ENCODE measurements around the gene P4HB.

Gene P4HB

GRCh38 chr17:81908793-81909192 is 48.5 kb upstream of the P4HB start (continued):
- no peak for TF ChIP-seq SCRT1 (tag by site-specific recombination; IDR thresholded peaks at IDR 0.05; ENCODE audit: borderline replicate concordance)
- TF ChIP-seq ZBTB8A (tag by site-specific recombination; IDR thresholded peaks at IDR 0.05): no peak

DNA sequence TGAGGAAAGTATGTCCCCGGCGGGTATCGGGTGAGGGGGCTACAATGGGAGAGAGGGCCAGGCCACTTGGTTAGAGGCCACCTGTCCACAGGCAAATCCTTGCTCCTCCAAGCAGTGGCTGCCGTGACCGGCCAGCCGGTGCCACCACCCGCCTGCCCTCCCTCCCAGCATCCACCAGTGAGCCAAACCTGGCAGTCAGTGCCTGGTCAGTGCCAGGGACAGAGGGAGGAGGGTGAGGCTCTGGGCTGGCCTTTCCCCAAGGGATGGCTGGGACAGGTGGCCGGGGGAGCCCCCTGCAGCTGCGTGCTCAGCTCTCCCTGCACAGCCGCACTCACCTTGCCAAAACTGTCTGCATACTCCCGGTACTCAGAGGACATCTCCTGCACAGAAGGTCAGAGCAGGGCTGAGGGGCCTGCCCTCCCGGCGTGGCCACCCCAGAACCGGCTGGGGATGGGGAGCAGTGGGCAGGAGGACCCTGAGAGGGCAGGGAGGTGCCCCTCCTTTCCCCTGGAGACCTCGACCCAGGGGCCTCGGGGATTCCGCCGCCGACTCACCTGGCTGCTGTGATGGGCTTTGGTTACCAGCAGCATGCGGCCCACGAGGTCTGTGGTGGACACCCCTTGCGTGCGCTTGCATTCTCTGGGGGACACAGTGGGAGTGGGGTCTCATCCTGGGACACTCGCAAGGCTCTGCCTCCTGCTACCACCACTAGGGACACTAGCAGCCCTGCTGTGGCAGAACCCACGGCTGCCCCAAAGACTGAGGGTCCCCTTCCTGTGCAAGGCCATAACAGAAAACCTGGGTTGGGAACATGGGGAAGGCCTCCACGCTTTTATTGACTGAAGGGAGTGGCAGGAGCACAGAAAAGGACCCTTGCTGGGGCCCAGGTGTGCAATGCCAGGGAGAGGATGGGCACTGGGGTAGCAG is 47.1 kb upstream of the P4HB start:
- Histone ChIP-seq H3K27ac (ENCODE audit: extremely low read depth, low read depth, low read length) (no peak overlapping the region), H3K9me3 (ENCODE audit: control insufficient read depth, insufficient read depth, low read depth, low read length) (no peaks in the 10 kb centered on the region), H3K4me3 (ENCODE audit: low read depth, low read length) (no peak overlapping the region), H3K36me3 (ENCODE audit: control insufficient read depth in 2 of 2, insufficient read depth in 1 of 2, low read length in 2 of 2) (peaks cover 0 to 63% of the 10 kb centered on the region in 2 experiments; a peak in 1 of 3 replicates), H3K4me1 (ENCODE audit: control insufficient read depth, insufficient read depth, low read length) (peaks cover 7% of the 10 kb centered on the region)
- POLR2A ChIA-PET: interaction anchor here (1.6 kb wide), 1 partner anchor 11 kb away, joined by 3 read pairs; no protein-coding TSS in a partner anchor
- TF ChIP-seq ZNF600 (tag by site-specific recombination; IDR thresholded peaks at IDR 0.05): peak; percentile 34; the same call in 1 of the 2 replicates
- TF ChIP-seq ZNF366 (tag by site-specific recombination; conservative IDR thresholded peaks at IDR 0.05): no peak
- TF ChIP-seq CTCF (tag by site-specific recombination; IDR thresholded peaks at IDR 0.05): peak; percentile 21; the same call in 1 of the 2 replicates
- no peak for TF ChIP-seq ZSCAN23 (tag by site-specific recombination; IDR thresholded peaks at IDR 0.05)
- CTCF ChIA-PET: interaction anchor here (0.6 to 1.0 kb wide), 3 partner anchors 10 to 144 kb away, joined by 3 read pairs; partner anchors contain the start of genes GPS1 and RFNG

GRCh38 chr17:81906476-81907218 is 46.3 kb upstream of the P4HB start:
- Histone ChIP-seq H3K4me1 (ENCODE audit: control insufficient read depth, insufficient read depth, low read length) (peaks cover 4% of the 10 kb centered on the region), H3K27ac (ENCODE audit: extremely low read depth, low read depth, low read length) (no peak overlapping the region), H3K4me3 (ENCODE audit: low read depth, low read length) (no peak overlapping the region), H3K36me3 (ENCODE audit: control insufficient read depth in 2 of 2, insufficient read depth in 1 of 2, low read length in 2 of 2) (peaks cover 0 to 55% of the 10 kb centered on the region in 2 experiments; a peak in 1 of 3 replicates), H3K9me3 (ENCODE audit: control insufficient read depth, insufficient read depth, low read depth, low read length) (no peaks in the 10 kb centered on the region)
- TF ChIP-seq GLIS2 (tag by site-specific recombination; IDR thresholded peaks at IDR 0.05): peak; percentile 35; the same call in 1 of the 2 replicates
- 0 out of 2 replicates have a peak, but pooled peaks have one; percentile 38 for TF ChIP-seq ZBTB8A (tag by site-specific recombination; IDR thresholded peaks at IDR 0.05)
- TF ChIP-seq KLF7 (tag by site-specific recombination; IDR thresholded peaks at IDR 0.05; ENCODE audit: borderline replicate concordance): no peak
- TF ChIP-seq, protein P1, sequence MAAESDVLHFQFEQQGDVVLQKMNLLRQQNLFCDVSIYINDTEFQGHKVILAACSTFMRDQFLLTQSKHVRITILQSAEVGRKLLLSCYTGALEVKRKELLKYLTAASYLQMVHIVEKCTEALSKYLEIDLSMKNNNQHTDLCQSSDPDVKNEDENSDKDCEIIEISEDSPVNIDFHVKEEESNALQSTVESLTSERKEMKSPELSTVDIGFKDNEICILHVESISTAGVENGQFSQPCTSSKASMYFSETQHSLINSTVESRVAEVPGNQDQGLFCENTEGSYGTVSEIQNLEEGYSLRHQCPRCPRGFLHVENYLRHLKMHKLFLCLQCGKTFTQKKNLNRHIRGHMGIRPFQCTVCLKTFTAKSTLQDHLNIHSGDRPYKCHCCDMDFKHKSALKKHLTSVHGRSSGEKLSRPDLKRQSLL (tag by site-specific recombination; IDR thresholded peaks at IDR 0.05): no peak
- 0 out of 2 replicates have a peak, but pooled peaks have one; percentile 10 for TF ChIP-seq ZIC2 (tag by site-specific recombination; IDR thresholded peaks at IDR 0.05)
- TF ChIP-seq GLIS1 (tag by site-specific recombination; IDR thresholded peaks at IDR 0.05): peak; percentile 53
- no peak for TF ChIP-seq ZNF302 (tag by site-specific recombination; IDR thresholded peaks at IDR 0.05; ENCODE audit: low read depth)
- TF ChIP-seq CTCF (tag by site-specific recombination; IDR thresholded peaks at IDR 0.05): peak; percentile 72
- ChIA-PET POLR2A (no interaction called here), CTCF (interaction anchor here (0.5 to 1.6 kb wide), 5 partner anchors 9 to 113 kb away, joined by 3 to 4 read pairs (median 3); no protein-coding TSS in a partner anchor)

Measured in HEK293 (cell line).